AG20443 (cell line): Measurements from ENCODE around the gene MBTD1.

ENCODE experiments used
- DNase-seq: peaks from one replicate; pipeline ENCODE4 v3.0.0; 2012; ENCODE audit warnings: low spot score, mixed read lengths

Gene MBTD1

GRCh38 chr17:51147650-51148049 is 112.2 kb downstream of the MBTD1 start:
- DNase-seq, result no peak

- DNase-seq, result no peak
These were observed 115.4 kb downstream of the MBTD1 start for GRCh38 chr17:51144266-51145022.

- no peak for DNase-seq
These were observed 117.3 kb downstream of the MBTD1 start for GRCh38 chr17:51142597-51142996.

- DNase-seq, result no peak
These were observed 123.9 kb downstream of the MBTD1 start for GRCh38 chr17:51135956-51136355.

GRCh38 chr17:51133365-51133764 is 126.5 kb downstream of the MBTD1 start:
- no peak for DNase-seq

GRCh38 chr17:51132964-51133319 is 126.9 kb downstream of the MBTD1 start:
- DNase-seq, result peak; percentile 35

- no peak for DNase-seq
These were observed 131.8 kb downstream of the MBTD1 start for GRCh38 chr17:51128076-51128475.
